Fibroblast of upper back skin (primary cell): Measurements from ENCODE around the gene RGS7.

ENCODE experiments used
- DNase-seq: peaks from one replicate; pipeline ENCODE4 v3.0.0-alpha.2; 2013

RGS7 gene

DNA sequence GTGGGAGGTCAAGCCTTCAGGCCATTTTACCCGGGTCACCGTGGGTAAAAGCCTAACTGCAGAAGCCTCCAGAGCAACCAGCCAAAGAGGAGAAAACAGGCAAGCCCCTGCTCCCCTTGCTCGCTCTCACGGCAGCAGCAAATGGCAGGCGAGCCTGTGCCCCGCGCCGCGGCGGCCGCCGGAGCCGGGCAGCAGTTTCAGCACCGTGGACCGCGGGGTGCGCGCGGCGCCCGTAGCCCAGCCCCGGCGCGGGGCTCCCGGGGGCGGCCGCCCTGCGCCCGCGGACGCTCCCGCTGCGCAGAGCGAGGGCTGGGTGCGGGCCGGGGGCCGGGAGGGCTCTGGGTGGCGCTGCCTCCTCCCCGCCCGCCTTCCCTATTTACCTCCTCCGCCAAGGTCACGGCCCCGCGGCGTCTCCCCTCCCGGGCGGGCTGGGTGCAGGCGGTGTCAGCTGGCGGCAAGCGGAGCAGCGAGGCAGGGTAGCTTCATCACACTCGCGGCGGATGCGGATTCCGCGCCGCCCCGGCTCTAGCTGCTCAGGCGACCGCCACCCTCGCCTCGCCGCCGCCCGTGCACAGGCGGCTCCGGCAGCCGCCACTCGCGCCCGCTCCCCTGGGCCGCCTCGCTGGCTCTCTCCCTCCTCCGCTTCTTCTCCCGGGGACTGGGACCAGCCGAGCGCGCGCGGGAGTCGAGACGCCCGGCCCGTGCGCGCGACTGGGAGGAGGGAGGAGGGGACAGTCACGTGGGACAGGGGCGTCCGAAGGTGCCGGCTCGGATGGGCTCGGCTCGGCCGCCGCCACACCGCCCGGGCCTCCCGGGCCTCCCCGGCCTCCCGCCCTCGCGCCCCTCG is at the start of gene RGS7:
Gene RGS7 (minus strand): TSS at position 687 of the 847 bp plus-strand sequence.
- peak; percentile 28 for DNase-seq

GRCh38 chr1:241406421-241406820 is 49.4 kb upstream of the RGS7 start:
- no peak for DNase-seq

DNA sequence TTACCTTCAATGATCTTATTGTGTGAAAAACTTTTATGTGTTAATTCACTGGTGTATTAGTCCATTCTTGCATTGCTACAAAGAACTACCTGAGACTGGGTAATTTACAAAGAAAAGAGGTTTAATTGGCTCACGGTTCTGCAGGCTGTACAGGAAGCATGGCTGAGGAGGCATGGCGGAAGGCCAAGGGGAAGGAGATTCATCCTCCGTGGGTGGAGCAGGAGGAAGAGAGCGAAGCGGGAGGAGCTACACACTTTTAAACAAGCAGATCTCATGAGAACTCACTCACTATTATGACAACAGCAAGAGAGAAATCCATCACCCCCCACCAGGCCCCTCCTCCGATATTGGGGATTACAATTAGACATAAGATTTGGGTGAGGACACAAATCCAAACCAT is 44.2 kb upstream of the RGS7 start:
- no peak for DNase-seq

- no peak for DNase-seq
These were observed 40.0 kb upstream of the RGS7 start for GRCh38 chr1:241396747-241397681.

DNA sequence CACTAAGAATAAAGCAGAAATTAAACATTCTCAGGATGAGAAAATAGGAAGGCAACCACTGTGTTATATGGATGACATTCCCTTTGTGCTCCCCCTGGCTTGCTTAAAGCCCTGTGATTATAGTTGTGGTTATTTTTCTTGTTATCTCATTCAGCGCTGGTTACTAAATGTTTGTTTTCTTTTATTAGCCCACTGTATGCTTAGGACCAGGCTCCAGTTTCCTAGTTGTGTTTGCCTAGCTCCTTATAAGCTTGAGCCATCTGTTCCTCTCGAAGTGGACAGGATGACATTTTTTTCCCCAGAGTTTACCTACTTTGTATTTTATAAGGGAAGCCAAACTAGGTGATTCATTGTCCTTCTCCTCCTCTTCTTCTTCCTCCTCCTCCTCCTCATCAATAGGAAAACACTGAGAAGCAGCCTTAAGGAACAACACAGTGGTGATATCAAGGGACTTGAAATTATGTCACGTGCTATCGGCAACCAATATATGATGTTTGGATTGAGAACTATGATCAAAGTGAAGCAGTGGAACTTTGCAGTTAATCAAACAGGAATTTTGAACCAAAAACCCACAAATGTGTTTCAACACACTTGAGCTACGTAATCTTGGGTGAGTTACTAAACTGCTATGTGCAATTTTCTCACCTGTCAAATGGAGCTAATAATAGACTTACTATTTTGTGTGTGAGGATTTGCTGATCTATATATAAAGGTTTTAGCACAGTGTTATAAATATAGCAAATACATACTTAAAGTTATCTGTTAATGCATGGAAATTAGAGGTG is 35.1 kb upstream of the RGS7 start:
- no peak for DNase-seq

DNA sequence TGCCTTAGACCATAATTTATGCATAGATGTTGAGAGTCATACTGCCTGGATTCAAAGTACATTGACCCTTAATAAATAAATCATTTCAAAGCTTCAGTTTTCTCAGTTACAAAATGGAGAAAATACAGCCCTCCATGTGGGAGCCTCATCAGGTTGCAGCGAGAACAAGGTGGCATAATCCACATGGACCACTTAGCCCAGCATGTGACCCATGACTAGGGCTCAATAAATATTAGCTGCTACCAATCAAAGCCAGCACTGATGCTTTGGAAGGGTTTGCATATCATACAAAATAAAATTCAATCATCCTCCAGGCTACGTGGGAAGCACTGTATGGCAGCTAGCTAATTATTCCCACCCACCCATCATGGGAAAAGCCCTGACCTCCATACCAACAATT is 33.5 kb upstream of the RGS7 start:
- DNase-seq = no peak

- DNase-seq = no peak
These were observed 32.4 kb upstream of the RGS7 start for GRCh38 chr1:241389400-241389799.

DNA sequence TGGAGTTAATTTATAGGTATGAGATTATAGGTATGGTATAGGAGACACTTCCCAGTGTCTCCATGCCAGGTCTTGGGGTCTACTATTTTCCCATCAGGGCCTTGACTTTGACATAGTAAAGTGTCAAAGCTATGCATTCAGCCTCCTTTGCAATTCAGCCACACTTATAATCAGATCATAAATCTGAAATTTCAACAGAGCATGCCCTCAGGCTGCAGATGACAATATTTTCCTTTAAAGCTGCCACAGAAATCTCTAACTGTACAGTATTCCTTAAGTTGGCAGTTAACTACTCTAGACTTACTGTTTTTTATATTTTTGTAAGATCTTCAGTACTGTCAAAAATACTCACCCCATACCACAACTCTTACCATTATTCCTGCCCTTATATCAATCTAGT is 30.2 kb upstream of the RGS7 start:
- no peak for DNase-seq

GRCh38 chr1:241376701-241377100 is 19.7 kb upstream of the RGS7 start:
- DNase-seq = no peak

GRCh38 chr1:241375886-241376285 is 18.9 kb upstream of the RGS7 start:
- peak; percentile 10 for DNase-seq

DNA sequence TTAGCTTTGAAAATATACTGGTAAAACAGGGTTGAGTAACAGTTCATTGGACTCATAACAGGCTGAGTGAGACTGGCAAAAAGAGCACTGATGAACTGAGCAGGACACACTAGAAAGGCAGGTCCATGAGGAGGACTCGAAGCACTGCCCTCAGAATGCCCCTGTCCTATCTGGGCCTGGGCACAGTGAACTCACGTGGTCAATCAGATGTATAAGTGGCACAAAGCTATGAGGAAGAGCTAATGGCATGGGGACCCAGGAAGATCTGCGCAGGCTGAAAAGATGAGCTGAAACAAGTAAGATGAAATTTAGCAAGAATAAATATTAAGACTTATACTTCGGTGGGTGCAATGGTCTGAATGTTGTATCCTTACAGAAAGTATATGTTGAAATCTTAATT is 9.2 kb upstream of the RGS7 start:
- no peak for DNase-seq

GRCh38 chr1:241362350-241362749 is 5.3 kb upstream of the RGS7 start:
- DNase-seq = no peak

GRCh38 chr1:241357366-241358340 is 648 bp upstream of the RGS7 start:
- DNase-seq = peak; percentile 1

- no peak for DNase-seq
These were observed 852 bp downstream of the RGS7 start for GRCh38 chr1:241356187-241356518.

- no peak for DNase-seq
These were observed 1.5 kb downstream of the RGS7 start for GRCh38 chr1:241355311-241356010.

DNA sequence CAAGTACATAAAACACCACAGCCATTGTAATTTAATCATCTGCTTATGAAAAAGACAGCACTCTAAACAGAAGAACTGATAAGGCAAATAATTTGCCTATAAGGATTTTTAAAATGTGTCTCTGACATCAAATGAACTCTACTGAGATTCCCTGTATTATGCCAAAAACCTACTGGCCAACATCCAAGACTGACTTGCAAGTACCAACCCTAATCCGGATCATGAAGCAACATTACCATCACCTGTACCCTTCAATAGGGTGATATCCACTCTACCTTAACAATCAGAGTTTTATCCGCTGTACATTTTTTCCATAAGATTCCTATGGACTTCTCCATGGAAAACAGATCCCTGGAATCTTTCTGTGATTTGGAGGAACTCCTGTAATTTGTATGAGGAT is 4.6 kb downstream of the RGS7 start:
- no peak for DNase-seq

- no peak for DNase-seq
These were observed 5.2 kb downstream of the RGS7 start for GRCh38 chr1:241351841-241352240.

DNA sequence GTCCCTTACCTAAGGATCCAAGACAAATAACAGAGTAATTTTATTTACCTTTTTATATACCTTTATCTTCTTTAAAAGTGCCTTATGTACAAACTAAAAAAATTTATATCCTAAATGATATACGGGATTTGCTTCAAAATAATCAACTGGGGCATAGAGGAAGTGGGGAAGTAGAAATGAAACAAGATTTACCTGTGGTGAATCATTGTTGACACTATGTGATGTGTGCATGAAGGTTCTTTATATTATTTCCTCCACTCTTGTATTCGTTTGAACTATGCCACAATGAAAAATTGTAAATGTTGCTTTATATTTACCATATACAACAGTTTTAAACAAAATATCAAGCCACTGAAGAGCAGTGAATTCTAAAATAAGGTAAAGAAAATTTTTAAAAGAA is 13.0 kb downstream of the RGS7 start:
- DNase-seq = no peak

- peak; percentile 1 for DNase-seq
These were observed 20.7 kb downstream of the RGS7 start for GRCh38 chr1:241336335-241336734.

DNA sequence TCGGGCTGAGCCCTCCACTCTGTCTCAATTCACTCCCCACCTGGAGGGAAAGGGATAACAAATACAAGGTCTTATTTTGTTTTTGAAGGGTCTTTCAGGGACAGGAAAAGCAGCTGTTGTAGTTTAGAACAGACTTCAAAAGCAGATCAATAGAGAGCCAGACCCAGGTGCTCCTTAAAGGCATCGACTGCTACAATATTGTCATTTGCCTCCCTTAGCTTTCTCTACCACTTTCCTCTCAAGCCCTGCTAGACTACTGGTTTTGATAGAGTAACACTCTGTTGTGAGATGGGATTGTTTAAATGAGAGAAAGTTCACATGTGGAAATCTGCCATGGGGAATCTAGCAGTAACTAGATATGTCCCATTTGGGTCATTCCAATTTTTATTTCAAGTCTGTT is 24.0 kb downstream of the RGS7 start:
- no peak for DNase-seq

DNA sequence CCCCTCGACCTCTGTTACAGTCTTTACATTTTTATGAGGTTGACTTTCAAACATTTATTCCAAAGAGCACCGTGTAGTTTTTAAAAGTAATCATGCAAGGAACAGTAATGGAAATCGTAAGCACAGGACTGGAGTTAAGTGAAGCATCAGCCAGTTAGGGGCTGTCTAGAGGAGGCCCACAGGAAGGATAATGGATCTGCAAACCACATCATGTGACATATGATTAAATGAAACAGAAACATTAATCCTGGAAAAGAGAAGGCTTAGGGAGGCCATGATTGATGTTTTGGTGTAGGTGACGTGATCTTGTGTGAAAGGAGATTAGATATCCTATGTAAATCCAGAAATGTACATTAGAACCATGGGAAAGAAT is 25.0 kb downstream of the RGS7 start:
- no peak for DNase-seq
